TTC549 (cell line): Measurements from ENCODE around the gene HAS3.
"Not testable (repeated sequence)": the region's sequence is repeated elsewhere in the genome, so short reads cannot be mapped to it uniquely, and the experiment has no call there.

ENCODE experiments used
- FAIRE-seq: peaks from 2 replicates; lab custom pipeline; 2012; peaks lifted over from hg19 to GRCh38; lab: Jason Lieb, UNC

The HAS3 gene, protein sequence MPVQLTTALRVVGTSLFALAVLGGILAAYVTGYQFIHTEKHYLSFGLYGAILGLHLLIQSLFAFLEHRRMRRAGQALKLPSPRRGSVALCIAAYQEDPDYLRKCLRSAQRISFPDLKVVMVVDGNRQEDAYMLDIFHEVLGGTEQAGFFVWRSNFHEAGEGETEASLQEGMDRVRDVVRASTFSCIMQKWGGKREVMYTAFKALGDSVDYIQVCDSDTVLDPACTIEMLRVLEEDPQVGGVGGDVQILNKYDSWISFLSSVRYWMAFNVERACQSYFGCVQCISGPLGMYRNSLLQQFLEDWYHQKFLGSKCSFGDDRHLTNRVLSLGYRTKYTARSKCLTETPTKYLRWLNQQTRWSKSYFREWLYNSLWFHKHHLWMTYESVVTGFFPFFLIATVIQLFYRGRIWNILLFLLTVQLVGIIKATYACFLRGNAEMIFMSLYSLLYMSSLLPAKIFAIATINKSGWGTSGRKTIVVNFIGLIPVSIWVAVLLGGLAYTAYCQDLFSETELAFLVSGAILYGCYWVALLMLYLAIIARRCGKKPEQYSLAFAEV

DNA sequence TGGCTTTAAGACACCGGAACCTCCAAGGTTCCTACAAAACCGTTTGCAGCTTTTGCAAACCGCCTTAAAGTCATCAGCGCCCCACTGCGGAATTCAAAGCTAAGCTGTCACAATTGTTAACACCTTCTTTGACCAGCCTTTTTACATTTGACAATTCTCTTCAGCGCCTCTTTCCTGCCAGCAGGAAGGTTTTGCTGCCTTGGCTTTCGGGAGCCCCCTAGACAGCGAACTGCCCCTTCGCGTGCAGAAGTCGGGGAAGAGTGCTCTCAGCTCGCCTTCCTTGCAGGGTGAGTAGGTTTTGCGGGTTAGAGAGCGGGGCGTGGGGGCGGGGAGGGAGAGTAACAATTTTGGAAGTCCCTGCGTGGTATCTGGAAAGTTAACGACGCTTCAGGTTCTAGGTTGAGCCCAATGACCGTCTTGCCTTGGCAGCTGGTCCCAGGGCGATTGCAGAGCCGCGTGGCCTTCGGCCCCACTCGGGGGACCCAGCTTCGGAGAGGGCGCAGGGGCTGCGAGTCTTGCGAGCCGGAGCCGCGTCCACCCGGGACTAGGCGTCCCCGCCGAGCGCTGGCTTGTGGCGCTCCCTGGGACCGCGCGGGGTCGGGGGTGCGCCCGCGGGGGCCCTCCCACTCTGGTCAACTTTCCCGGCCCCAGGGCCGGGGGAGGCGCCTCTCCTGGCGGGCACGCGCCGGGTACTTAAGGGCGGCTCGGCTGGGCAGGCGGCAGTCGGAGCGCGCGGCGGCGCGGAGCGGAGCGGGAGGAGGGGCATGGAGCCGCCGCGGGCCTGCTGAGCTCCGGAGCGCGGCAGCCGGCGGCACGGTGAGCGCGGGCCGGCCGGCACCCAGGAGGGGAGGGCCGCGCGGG is at the start of gene HAS3:
Gene HAS3 (plus strand): TSS at position 153 of the 861 bp plus-strand sequence. CDS start 3,743 bp downstream, outside the sequence.
- no peak for FAIRE-seq

DNA sequence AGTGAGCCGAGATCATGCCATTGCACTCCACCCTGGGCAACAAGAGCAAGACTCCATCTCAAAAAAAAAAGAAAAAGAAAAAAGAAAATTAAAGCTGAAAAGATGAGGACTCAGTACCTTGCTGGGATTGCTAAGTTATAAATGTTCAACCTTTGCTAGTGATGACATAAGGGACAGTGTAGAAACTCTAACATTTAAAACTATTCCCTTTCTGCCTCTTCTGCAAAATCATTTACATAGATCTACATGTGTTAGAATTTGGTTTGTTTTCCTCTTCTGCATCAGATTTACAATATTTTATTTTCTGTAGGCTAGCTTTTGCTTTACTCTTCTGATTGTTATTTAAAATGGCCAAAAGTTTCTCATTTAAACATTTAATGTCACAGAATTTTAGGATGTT is 49.5 kb upstream of the HAS3 start:
- FAIRE-seq = no peak

DNA sequence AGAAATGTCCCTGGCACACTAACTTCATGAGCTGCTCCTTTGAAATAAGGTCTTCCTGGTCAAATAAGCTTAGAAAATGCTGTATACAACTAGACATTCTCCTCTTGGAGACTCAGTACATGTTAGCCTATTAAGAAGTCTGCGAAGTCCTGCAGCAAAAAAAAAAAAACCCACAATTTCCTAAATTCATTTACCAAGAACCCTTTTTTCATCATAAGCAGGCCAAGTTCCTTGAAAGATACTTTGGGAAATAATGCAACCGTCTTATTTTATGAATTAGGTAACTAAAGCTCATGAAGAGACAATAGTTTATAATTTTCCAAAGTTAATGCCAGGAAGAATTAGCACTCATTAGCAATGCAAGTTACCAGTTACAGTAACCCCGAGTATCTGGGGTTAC is 49.0 kb upstream of the HAS3 start:
- FAIRE-seq = no peak

DNA sequence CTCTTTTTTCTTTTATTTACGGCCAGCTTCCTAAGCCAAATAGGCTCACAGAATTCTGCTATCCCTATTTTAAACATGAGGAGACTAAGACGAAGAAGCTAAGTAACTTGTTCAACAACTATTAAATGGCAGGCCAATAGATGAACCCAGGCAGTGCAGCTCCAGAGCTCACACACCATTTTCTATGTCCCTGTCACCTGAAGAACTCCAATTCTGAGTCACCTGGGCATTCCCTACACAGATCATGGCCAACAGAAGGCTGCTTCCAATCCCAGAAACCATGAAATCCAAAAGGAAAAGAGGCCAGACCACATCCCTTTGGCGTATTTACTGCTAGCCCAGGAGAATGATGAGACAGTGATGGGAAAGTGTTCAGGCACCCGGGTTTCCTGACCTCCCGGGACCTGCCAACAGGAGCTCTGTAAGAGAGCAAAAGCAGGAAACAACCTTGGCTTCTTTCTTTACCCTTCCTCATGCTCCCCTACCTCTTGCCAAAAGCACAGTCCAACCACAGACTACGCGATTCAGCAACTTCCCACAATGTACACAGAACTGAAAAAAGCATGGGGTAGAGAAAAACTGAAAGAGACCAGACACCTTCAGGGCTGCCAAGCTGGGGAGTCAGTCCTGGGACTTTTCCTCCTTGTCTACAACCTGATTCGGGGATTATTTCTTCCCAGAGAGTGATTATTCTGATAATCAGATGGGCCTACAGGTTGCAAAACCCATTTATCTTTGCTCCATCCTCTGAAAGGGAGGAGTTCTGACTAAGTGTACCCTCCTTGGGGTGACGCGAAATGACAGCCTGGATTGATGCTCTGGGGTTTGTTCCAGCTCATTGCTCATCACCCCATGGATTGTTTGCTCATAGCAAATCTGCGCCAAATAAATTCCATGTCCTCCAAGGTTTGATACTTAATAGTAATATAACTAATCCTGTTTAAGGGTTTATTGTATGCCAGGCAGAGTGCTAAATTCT is 47.8 kb upstream of the HAS3 start:
- no peak for FAIRE-seq

DNA sequence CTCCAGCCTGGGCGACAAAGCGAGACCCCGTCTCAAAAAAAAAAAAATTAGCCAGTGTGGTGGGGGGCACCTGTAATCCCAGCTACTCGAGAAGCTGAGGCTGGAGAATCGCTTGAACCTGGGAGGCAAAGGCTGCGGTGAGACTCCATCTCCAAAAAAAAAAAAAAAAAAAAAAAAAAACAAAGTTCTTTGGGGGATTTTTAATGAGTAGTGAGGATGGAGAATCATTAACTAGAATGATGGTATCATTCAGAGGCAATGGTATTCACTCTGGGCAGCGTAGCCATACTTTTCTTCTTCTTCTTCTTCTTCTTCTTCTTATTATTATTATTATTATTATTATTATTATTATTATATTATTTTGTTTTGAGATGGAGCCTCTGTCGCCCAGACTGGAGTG is 42.0 kb upstream of the HAS3 start:
- not testable (repeated sequence) for FAIRE-seq

DNA sequence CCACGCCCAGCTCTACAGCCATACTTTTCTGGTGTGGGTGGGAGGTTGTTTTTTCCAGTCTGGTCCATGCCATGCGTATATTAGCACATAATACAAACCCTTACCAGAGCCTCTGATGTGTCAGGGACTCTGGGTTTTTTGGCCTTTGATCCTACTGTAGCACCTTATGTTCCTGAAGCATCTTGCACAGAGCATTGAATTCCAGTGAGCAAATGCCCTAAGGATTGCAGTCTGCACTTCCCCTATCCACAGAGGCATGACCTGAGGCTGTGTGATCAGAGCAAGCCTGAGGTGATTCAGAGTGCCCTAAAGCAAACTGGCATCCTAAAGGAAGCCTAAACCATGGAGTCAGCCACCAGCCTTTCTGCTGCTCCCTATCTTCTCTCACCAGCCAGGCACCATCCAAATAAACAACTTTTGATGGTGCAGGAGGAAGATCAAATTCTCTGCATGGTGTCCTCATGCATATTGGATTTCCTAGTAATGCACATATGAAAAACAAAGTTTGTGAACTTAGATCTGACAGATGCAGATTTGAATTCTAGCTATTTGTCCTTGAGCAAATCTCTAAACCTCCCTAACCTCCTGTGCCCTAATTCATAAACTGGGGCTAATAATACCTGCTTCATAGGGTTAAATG is 41.2 kb upstream of the HAS3 start:
- no peak for FAIRE-seq

DNA sequence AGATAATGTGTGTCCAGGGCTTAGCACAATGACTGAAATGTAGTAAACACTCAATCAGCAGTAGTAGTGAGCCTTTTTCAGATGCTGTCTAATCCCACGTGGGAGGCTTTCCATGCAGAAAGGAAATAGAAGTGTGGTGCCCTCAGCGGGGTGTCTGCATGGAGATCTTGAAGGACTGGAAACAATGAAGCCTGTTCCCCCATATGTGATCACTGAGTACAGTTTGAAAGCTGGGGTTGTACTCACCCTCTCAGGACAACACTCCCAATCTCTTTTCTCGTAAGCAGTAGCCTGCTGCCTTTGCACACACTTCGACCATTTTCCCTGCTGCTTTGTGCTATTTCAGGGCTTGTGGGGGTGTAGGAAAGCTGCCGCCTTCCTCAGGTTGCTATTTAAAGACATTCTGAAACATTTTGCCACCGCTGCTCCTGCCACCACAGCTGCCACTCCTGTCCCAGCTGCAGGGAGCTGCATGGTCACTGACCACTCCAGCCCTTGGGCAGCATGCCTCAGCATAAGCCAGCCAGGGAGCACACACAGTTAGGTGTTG is 40.6 kb upstream of the HAS3 start:
- no peak for FAIRE-seq

DNA sequence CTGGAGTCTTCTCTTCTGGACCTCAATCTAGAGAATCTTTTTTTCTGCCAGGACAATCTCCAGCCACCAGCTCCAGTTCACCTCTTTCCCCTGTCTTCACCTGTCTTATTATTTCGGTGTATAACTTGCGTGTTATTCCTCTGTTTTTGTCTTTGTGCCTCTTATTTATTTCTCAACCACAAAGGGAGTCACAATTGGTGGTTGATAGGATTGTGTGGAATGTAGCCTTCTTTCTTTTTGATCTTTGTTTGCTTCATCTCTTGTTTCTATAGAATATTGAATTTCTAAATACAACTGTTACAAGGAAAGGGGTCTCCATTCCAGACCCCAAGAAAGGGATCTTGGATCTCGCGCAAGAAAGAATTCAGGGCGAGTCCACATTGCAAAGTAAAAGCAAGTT is 35.9 kb upstream of the HAS3 start:
- FAIRE-seq = no peak

DNA sequence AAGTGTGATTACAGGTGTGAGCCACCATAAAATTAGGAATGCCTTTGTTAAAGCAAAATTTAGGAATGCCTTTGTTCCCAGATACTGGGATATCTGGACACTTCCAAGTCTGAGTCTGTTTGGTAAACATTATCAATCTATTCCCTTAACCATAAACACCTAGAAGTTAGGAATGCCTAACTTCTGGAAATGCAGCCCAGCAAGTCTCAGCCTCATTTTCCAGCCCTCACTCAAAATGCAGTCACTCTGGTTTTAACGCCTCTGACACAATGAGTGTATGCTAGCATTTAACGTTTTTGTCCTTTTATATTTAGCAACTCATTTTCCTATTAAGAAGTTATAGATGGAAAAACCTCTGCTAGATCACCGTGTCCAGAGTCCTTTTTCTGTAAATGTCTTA is 34.4 kb upstream of the HAS3 start:
- no peak for FAIRE-seq

DNA sequence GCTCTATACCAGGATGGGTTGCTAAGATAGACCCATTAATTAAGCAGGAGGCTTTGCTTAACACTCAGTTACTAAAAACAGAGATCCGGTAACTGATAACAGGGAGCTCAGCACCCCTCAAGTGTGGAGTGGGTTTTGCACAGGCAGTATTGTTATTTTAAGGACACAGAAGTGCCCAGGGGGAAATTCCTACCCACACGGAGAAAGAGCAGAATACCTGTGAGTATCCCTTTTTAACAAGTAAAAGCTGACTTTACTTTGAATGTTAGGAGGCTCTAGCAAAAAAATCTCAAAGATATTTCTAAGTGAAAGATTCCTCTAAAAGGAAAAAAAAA is 32.8 kb upstream of the HAS3 start:
- FAIRE-seq = no peak

DNA sequence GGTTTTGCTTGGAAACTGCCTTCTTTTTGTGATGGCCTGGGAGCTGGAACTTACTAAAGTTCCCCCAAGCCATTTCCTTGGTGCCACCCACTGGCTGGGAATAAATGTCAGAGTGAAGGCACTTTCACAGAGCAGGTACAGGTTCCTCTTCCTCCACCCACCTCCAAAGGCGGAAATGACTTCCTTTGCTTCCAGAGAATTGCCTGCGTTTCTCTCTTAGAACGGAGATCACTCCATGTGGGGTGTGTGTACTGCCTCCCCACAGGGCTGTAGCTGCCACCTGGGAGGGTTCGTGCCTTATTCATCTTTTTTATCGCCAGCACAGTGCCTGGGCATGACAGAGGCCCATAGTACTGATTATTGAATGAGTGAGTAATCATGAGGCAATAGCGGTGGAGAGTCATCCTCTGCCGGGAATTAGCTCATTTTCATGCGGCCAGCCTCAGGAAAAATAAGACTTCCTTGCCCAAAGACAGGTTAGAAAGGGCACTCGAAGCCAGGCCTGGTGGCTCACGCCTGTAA is 32.2 kb upstream of the HAS3 start:
- FAIRE-seq = no peak

DNA sequence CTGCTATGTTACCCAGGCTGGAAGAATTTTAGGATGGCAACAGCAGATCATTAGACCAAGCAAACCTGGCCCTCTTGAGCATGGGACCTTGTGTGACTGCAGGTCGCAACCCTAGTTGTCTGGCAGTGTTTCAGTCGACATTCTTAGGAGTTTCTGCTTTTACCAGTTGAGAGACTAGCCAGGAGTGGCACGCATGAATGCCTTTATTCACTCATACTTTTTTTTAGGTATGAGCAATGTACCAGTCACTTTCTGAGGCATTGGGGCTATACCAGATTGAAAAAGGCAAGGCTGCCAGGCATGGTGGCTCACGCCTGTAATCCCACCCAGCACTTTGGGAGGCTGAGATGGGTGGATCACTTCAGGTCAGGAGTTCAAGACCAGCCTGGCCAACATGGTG is 28.2 kb upstream of the HAS3 start:
- no peak for FAIRE-seq

DNA sequence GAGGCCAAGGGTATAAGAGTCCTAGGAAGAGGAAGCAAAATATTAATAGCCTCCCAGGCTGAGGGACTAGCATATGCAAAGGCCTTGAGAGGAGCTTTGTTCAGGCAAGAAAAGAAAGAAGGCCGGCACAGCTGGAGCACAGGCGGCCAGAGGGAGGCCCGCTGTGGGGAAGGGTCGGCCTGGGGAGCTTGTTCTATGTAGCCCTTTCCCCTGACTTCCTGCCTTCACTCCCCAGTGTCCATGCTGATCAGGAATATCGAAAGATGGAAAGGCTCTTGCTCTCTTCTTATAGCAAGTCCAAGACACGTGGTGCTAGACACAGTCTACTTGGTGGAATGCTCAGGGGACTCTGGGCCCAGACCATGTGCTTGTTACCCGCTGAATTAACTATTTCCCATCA is 27.4 kb upstream of the HAS3 start:
- no peak for FAIRE-seq

DNA sequence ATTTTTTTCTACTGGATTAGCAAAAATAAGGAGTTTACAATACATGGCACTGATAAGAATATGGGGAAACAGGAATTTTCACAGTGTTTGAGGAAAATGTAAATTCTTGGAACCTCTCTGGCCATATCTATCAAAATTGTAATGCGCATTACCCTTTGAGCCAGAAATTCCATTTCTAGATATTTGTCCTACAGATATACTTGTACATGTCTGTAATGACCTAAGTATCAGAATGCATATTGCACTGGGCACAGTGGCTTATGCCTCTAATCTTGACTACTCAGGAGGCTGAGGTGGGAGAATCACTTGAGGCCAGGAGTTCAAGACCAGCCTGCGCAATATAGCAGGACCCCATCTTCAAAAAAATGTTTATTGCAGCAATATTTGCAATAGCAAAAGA is 25.8 kb upstream of the HAS3 start:
- FAIRE-seq = no peak

DNA sequence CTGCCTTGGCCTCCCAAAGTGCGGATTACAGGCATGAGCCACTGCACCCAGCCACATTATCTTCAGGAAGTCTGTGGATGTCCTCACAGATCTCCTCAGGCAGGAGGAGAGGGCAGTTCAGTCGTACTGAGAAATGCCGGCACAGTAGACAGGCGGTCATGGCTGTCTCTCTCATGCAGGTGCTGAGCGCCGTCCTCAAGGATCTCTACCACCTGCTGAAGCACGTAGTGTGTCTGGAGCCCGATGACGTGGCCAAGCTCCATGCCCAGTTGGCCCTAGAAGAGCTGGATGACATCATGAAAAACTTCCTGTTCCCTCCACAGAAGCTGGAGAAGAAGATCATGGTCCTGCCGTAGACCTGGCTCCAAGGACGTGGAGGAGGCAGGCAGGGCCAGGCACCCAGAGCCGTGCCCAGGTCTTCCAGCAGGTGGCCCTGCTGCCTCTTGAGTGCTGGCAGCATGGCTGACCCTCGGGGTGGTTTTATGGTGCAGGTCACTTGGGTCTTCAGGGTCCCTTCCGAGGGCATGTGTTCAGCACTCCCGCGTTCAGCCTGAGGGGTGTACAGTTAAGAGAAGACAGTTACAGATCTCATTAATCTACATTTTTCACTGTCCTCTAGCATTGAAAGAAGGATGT is 22.0 kb upstream of the HAS3 start:
- no peak for FAIRE-seq

DNA sequence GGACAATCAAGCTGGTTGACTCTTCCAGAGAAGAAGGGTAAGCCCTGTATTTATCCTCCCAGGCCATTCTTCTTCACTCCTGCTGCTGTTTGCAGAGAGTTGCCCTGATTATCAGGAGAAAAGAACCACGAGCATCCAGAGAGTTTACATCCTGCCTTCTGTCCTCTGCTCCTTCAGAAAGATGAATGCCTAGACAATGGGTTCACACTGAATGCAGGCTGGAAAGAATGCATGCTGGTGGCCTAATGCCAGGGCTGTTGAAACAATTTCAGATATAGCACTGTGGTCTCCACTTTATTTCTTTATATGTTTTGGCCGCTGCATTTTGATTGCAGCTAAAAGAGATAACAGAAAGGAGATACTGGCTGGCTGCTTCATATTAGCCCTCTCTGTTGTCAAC is 21.2 kb upstream of the HAS3 start:
- FAIRE-seq = no peak

DNA sequence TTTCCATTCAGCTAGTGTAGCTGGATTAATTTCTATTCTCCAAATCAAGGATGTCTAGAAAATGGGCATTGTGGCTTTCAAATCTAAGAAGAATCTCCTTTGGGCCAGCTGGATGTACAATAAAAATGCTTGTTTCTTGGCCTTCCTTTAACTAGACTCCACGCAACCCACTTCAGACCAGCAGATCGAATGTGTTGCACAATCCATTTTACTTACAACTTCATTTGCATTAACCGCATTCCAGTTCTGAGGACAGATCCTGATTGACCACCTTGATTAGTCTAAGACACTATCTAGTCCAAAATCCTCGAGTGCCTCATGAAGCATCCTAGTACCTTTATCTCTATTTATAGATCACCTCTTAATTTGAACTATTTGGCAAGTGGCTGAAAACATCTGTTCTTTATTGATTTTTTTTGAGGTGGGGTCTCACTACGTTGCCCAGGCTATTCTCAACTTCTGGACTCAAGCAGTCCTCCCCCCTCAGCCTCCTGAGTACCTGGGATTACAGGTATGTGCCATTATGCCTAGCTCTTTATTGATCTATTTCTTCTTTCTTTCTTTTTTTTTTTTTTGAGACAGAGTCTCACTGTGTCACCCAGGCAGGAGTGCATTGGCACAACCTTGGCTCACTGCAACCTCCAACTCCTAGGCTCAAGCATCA is 20.3 kb upstream of the HAS3 start:
- no peak for FAIRE-seq

DNA sequence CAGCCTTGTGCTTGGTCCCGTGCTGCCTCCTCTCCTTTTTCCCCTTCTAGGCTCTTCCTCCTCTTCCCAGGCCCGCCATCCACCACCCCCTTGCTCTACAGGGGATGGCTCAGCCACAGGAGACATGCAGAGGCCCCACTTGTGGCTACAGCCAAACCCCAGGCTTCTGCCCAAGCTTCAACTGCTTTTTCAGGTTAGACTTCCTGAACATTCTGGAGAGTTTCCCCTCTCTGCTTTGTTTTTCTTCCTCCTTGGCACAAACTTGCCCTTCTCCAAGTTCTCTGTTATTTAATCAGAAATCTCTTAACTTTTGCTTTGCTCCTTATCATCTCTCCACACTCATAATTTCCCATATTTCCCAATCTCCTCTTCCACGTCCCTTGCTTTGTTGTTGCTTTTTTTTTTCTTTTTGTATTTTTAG is 18.3 kb upstream of the HAS3 start:
- no peak for FAIRE-seq

DNA sequence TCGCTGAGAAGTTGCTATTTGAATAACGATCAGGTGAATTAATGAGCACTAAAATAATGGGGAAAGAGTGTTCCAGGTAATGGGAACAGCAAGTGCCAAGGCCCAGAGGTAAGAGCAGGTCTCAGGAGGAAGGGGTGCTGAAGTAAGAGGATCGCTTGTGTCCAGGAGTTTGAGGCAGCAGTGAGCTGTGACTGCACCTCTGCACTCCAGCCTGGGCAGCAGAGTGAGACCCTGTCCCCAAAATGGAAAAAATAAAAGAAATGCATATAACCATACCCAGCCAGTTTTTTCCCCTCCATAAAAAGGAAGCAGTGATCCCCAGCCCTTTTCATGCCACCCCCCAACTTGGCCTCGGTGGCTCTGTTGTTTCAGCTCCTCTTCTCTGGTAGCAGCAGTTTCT is 16.8 kb upstream of the HAS3 start:
- FAIRE-seq = no peak
